H1 (cell line): ENCODE data around the gene FRY. TPM values are rescaled to one million over a fixed set of nuclear protein-coding genes. Genes with fewer than 3 reads are reported as not detected.

Experiments used
- BACH1 ChIP-seq: IDR thresholded peaks from 2 replicates; pipeline ENCODE4 v1.6.1; 2012; ENCODE audit warnings: low read length, improper control_type of control experiment
- CHD1 ChIP-seq: IDR thresholded peaks from 2 replicates; pipeline ENCODE4 v1.6.1; 2012; ENCODE audit warnings: low read depth, low read length, improper control_type of control experiment
- EZH2 ChIP-seq: fragments of 200-600 bp; sonication (generic); IDR thresholded peaks from 2 replicates; pipeline ENCODE4 v1.7.1; 2012; ENCODE audit warnings: low read depth, mild to moderate bottlenecking, moderate library complexity, low read length, inconsistent platforms; ENCODE audit not compliant: severe bottlenecking
- HDAC2 ChIP-seq, 2 experiments: fragments of 300-600 bp in 1 of 2; sonication (generic) in 1 of 2; IDR thresholded peaks; 2 replicates each; pipeline ENCODE4 v1.6.1; 2011 to 2012; ENCODE audit warnings: low read depth in 2 of 2, low read length in 2 of 2, mild to moderate bottlenecking in 2 of 2, moderate library complexity in 2 of 2, borderline replicate concordance in 1 of 2, inconsistent platforms in 1 of 2
- JUN ChIP-seq: IDR thresholded peaks from 2 replicates; pipeline ENCODE4 v1.6.1; 2011; ENCODE audit warnings: low read depth, mild to moderate bottlenecking, improper control_type of control experiment, low read length
- KDM1A ChIP-seq: fragments of 200-600, 300-600 bp; sonication (generic); IDR thresholded peaks from 2 replicates; pipeline ENCODE4 v1.7.1; 2016; ENCODE audit warnings: mild to moderate bottlenecking, low read length, borderline replicate concordance
- KDM4A ChIP-seq: IDR thresholded peaks from one replicate; pipeline ENCODE4 v1.7.1; 2012; ENCODE audit warnings: low read depth, mild to moderate bottlenecking, moderate library complexity, low read length, inconsistent platforms; ENCODE audit not compliant: severe bottlenecking
- RBBP5 ChIP-seq: IDR thresholded peaks from 2 replicates; pipeline ENCODE4 v1.7.1; 2012; ENCODE audit warnings: low read depth, mild to moderate bottlenecking, inconsistent platforms, low read length, moderate library complexity, borderline replicate concordance
- SP1 ChIP-seq: IDR thresholded peaks from 2 replicates; pipeline ENCODE4 v1.6.1; 2011; ENCODE audit warnings: low read depth, low read length
- SP4 ChIP-seq: IDR thresholded peaks from 2 replicates; pipeline ENCODE4 v1.6.1; 2012; ENCODE audit warnings: low read length, inconsistent platforms
- SRF ChIP-seq: IDR thresholded peaks from 2 replicates; pipeline ENCODE4 v1.6.1; 2011; ENCODE audit warnings: mild to moderate bottlenecking, low read depth, low read length, moderate library complexity
- SUZ12 ChIP-seq: fragments of 200-600 bp; sonication (generic); IDR thresholded peaks from 2 replicates; pipeline ENCODE4 v1.6.1; 2012; ENCODE audit warnings: mild to moderate bottlenecking, inconsistent platforms, low read length, moderate library complexity, mixed read lengths
- TAF1 ChIP-seq: IDR thresholded peaks from 2 replicates; pipeline ENCODE4 v1.6.1; 2011; ENCODE audit warnings: mild to moderate bottlenecking, low read depth, low read length
- TAF7 ChIP-seq: optimal IDR thresholded peaks from 2 replicates; pipeline ENCODE3; 2011; ENCODE audit warnings: low read depth, mild to moderate bottlenecking, inconsistent platforms, low read length, moderate library complexity, borderline replicate concordance
- YY1 ChIP-seq: IDR thresholded peaks from 2 replicates; pipeline ENCODE4 v1.6.1; 2011; ENCODE audit warnings: low read depth, mild to moderate bottlenecking, low read length
- polyA plus RNA-seq, 7 experiments: library from polyadenylated mRNA; depleted of rRNA in 3 of 7; stranded (reverse) in 5 of 7; unstranded in 2 of 7; fragments of >200 nt in 5 of 7; fragments of 200-250 nt in 2 of 7; gene quantifications; 1 replicate in 5 of 7; 2 replicates in 1 of 7; 4 replicates in 1 of 7; pipeline versions ENCODE4 v1.2.1 to v1.2.3, GENCODE V29; 2011 to 2013; ENCODE audit warnings: missing spikeins in 2 of 7, mixed read lengths in 2 of 7
- total RNA-seq: library from RNA; stranded (reverse); fragmentation: NEBNext Ultra II Directional; extraction: Animal tissue kit (Norgen Biotek cat#: 25700); gene quantifications from 2 replicates; pipeline ENCODE4 v1.2.1, GENCODE V29; 2021
- TF ChIP-seq, protein P1 (sequence below): IDR thresholded peaks from 2 replicates; pipeline ENCODE4 v1.6.1; 2012; ENCODE audit warnings: inconsistent platforms
- TF ChIP-seq, protein P2 (sequence below): IDR thresholded peaks from 2 replicates; pipeline ENCODE4 v1.6.1; 2011; ENCODE audit warnings: low read depth, mild to moderate bottlenecking, low read length; ENCODE audit not compliant: insufficient read depth
- TF ChIP-seq, protein P3 (sequence below): IDR thresholded peaks from 2 replicates; pipeline ENCODE4 v1.6.1; 2012; ENCODE audit warnings: low read length, inconsistent platforms
- TF ChIP-seq, protein P4 (sequence below): IDR thresholded peaks from 2 replicates; pipeline ENCODE4 v1.6.1; 2011; ENCODE audit warnings: low read length, improper control_type of control experiment

FRY gene
- total and polyA plus RNA-seq, 2 of the 8 experiments (the other 6 are each of a cell fraction or from before 2014, with no cell fraction given), result 4.3 to 9.2 TPM

- TF ChIP-seq HDAC2 (IDR thresholded peaks at IDR 0.05; ENCODE audit: borderline replicate concordance in 1 of 2, low read depth in 2 of 2, low read length in 2 of 2) (peak; percentile 93 to 97; a peak in 3 of 4 replicates), TAF7 (peak; percentile 55), SP4 (no peak; the same call in 1 of the 2 replicates), KDM1A (no peak), SP1 (0 out of 2 replicates have a peak, but pooled peaks have one; percentile 20), JUN (no peak), KDM4A (peak; percentile 77), SUZ12 (peak; percentile 44; the same call in 1 of the 2 replicates), EZH2 (no peak), CHD1 (no peak), YY1 (0 out of 2 replicates have a peak, but pooled peaks have one; percentile 46), SRF (no peak), TAF1 (peak; percentile 82), BACH1 (peak; percentile 85), RBBP5 (0 out of 2 replicates have a peak, but pooled peaks have one; percentile 66)
- TF ChIP-seq, protein P1, sequence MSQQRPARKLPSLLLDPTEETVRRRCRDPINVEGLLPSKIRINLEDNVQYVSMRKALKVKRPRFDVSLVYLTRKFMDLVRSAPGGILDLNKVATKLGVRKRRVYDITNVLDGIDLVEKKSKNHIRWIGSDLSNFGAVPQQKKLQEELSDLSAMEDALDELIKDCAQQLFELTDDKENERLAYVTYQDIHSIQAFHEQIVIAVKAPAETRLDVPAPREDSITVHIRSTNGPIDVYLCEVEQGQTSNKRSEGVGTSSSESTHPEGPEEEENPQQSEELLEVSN, result peak; percentile 65
- TF ChIP-seq, protein P2, sequence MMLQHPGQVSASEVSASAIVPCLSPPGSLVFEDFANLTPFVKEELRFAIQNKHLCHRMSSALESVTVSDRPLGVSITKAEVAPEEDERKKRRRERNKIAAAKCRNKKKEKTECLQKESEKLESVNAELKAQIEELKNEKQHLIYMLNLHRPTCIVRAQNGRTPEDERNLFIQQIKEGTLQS, result peak; percentile 66; the same call in 1 of the 2 replicates
- TF ChIP-seq, protein P3, sequence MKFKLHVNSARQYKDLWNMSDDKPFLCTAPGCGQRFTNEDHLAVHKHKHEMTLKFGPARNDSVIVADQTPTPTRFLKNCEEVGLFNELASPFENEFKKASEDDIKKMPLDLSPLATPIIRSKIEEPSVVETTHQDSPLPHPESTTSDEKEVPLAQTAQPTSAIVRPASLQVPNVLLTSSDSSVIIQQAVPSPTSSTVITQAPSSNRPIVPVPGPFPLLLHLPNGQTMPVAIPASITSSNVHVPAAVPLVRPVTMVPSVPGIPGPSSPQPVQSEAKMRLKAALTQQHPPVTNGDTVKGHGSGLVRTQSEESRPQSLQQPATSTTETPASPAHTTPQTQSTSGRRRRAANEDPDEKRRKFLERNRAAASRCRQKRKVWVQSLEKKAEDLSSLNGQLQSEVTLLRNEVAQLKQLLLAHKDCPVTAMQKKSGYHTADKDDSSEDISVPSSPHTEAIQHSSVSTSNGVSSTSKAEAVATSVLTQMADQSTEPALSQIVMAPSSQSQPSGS, result no peak
- TF ChIP-seq, protein P4, sequence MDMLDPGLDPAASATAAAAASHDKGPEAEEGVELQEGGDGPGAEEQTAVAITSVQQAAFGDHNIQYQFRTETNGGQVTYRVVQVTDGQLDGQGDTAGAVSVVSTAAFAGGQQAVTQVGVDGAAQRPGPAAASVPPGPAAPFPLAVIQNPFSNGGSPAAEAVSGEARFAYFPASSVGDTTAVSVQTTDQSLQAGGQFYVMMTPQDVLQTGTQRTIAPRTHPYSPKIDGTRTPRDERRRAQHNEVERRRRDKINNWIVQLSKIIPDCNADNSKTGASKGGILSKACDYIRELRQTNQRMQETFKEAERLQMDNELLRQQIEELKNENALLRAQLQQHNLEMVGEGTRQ, result peak; percentile 89
These were observed 283.9 kb downstream of the FRY start, which contains the start of the genes BRCA2 and ZAR1L (continued) for GRCh38 chr13:32315238-32316027.
